ENCODE data around the gene TSPAN15.

TSPAN15 gene

GRCh38 chr10:69418052-69418752 lies 33.1 kb upstream of the TSPAN15 start:
- DNase-seq, result no peak

- DNase-seq, result no peak
Measured at GRCh38 chr10:69419096-69419743, 32.0 kb upstream of the TSPAN15 start.

- DNase-seq, result no peak
Measured at GRCh38 chr10:69419744-69420126, 31.5 kb upstream of the TSPAN15 start.

- peak; percentile 89 for DNase-seq
Measured at GRCh38 chr10:69421611-69422308, 29.5 kb upstream of the TSPAN15 start.

- no peak for DNase-seq
Measured at GRCh38 chr10:69422676-69423075, 28.6 kb upstream of the TSPAN15 start.

GRCh38 chr10:69425041-69425440 lies 26.2 kb upstream of the TSPAN15 start:
- DNase-seq, result no peak

- DNase-seq, result no peak
Measured at GRCh38 chr10:69425511-69426298, 25.6 kb upstream of the TSPAN15 start.

GRCh38 chr10:69426376-69426727 lies 24.9 kb upstream of the TSPAN15 start:
- no peak for DNase-seq

GRCh38 chr10:69428165-69428564 lies 23.1 kb upstream of the TSPAN15 start:
- peak; percentile 55 for DNase-seq

GRCh38 chr10:69434169-69434568 lies 17.1 kb upstream of the TSPAN15 start:
- no peak for DNase-seq

GRCh38 chr10:69434926-69435325 lies 16.3 kb upstream of the TSPAN15 start:
- DNase-seq, result no peak

GRCh38 chr10:69435966-69436520 lies 15.2 kb upstream of the TSPAN15 start:
- DNase-seq, result no peak

GRCh38 chr10:69437321-69438259 lies 13.7 kb upstream of the TSPAN15 start:
- no peak for DNase-seq

GRCh38 chr10:69438536-69439349 lies 12.5 kb upstream of the TSPAN15 start:
- DNase-seq, result no peak

GRCh38 chr10:69439350-69439739 lies 11.9 kb upstream of the TSPAN15 start:
- no peak for DNase-seq

- DNase-seq, result peak; percentile 53
Measured at GRCh38 chr10:69439813-69440506, 11.3 kb upstream of the TSPAN15 start.

- DNase-seq, result no peak
Measured at GRCh38 chr10:69443354-69443753, 7.9 kb upstream of the TSPAN15 start.

- DNase-seq, result no peak
Measured at GRCh38 chr10:69445041-69445440, 6.2 kb upstream of the TSPAN15 start.

GRCh38 chr10:69446229-69446628 lies 5.0 kb upstream of the TSPAN15 start:
- no peak for DNase-seq

GRCh38 chr10:69446650-69447151 lies 4.6 kb upstream of the TSPAN15 start:
- DNase-seq, result no peak

Measured in NCI-H510A (cell line).